Prostate gland (tissue), 2 donors: ENCODE data around the gene CALHM2. TPM values are rescaled to one million over a fixed set of nuclear protein-coding genes. Genes with fewer than 3 reads are reported as not detected.

Source experiments
- DNase-seq: peaks from one replicate; pipeline ENCODE4 v3.0.0-alpha.2; 2019; ENCODE audit warnings: low spot score
- H3K27ac ChIP-seq, 2 donors: fragments of 200-600 bp; sonication (generic); 2 replicates each; pipeline ENCODE4 v1.5.1; 2017 to 2019
- H3K27me3 ChIP-seq: fragments of 200-600 bp; sonication (generic); replicated peaks from 2 replicates; pipeline ENCODE4 v1.5.1; 2019; ENCODE audit not compliant: insufficient read depth
- H3K36me3 ChIP-seq, 2 donors: fragments of 200-600 bp; sonication (generic); 1 replicate in 1 of 2; 2 replicates in 1 of 2; pipeline versions ENCODE4 v1.5.1 to v1.8.1; 2017 to 2019
- H3K4me1 ChIP-seq: fragments of 200-600 bp; sonication (generic); replicated peaks from 2 replicates; pipeline ENCODE4 v1.5.1; 2019
- H3K4me3 ChIP-seq, 2 donors: fragments of 200-600 bp; sonication (generic); 2 replicates each; pipeline ENCODE4 v1.5.1; 2017 to 2019
- H3K9me3 ChIP-seq: fragments of 200-600 bp; sonication (generic); 2 replicates; pipeline ENCODE4 v1.5.1; 2017
- CTCF ChIP-seq, 4 experiments: fragments of 200-600 bp in 2 of 4; fragments of 450-650 bp in 2 of 4; sonication (generic) in 2 of 4; IDR thresholded peaks; 1 replicate in 3 of 4; 2 replicates in 1 of 4; pipeline ENCODE4 v1.5.1; 2016 to 2019; ENCODE audit warnings: antibody characterized with exemption in 4 of 4, mild to moderate bottlenecking in 2 of 4, moderate library complexity in 2 of 4
- POLR2A ChIP-seq: fragments of 450-650 bp; IDR thresholded peaks from one replicate; pipeline ENCODE4 v1.6.1; 2016; ENCODE audit warnings: antibody characterized with exemption, mild to moderate bottlenecking
- POLR2AphosphoS5 ChIP-seq: sonication (generic); formaldehyde crosslinking; IDR thresholded peaks from one replicate; pipeline ENCODE4 v1.6.1; 2017; ENCODE audit warnings: antibody characterized with exemption
- WGBS: methylation state at CpG from one replicate; pipeline ENCODE4 v1.1.5; 2018; 5-methylcytosine and 5-hydroxymethylcytosine counted together
- intact Hi-C: fragments of 100-400 bp; cut with DNase I; formaldehyde crosslinking; loops from one replicate; pipeline ENCODE4 v1.14.2; 2022
- total RNA-seq, 2 donors: library from RNA; depleted of rRNA; stranded (reverse); fragments of >200 nt; gene quantifications; one replicate each; pipeline ENCODE4 v1.1.0, GENCODE V29; 2016

CALHM2 gene
- total RNA-seq, 2 donors from 2014 or later: 11.7 to 82.8 TPM

DNA sequence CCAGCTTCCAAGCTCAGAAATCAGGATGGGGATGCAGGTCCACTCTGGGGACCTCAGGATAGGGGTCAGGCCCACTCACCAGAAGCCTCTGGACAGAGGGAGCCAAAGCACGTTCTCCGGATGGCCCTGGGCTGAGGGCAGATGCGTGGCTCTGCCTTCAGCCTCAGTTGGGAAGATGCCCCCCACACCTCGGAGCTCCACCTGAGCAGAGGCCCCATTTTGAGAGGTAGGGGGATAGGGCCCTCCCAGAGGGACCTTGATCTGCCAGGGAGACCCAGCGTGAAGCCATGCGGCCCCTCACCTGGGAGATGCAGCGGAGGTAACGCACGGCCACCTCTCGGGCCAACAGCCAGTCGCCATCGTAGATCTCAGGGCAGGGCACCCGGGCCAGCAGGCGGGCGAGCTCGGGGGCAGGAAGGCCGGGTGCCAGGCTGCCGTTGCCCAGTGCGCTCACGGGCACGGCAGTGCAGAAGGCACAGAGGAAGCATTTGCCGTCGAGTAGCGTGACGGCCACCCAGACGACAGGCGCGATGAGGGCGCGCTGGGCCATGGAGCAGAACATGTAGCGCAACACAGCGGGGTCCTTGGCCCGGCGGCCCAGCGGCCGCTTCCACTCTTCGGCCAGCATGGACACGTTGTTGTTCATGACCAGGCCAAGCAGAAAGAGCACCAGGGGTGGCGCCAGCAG, 5.9 kb upstream of the CALHM2 start:
- Histone ChIP-seq H3K4me3 (no peak overlapping the region), H3K9me3 (no peaks in the 10 kb centered on the region), H3K36me3 (no peaks in the 10 kb centered on the region), H3K27ac (no peak overlapping the region), H3K4me1 (no peaks in the 10 kb centered on the region), H3K27me3 (no peaks in the 10 kb centered on the region)
- intact Hi-C loops: no loop called here
- 97% methylated on average over 39 of the region's 39 CpGs for WGBS
- no peak for TF ChIP-seq POLR2AphosphoS5
- TF ChIP-seq POLR2A: no peak
- TF ChIP-seq CTCF (IDR thresholded peaks at IDR 0.05): no peak
- no peak for DNase-seq

GRCh38 chr10:103457176-103457712, 5.1 kb upstream of the CALHM2 start:
- no peak for TF ChIP-seq POLR2A
- no peak for TF ChIP-seq POLR2AphosphoS5
- no peak for TF ChIP-seq CTCF (IDR thresholded peaks at IDR 0.05)
- no peak for DNase-seq
- 69% methylated on average over 7 of the region's 8 CpGs for WGBS
- no peaks in the 10 kb centered on the region for H3K4me1 ChIP-seq
- H3K36me3 ChIP-seq: no peaks in the 10 kb centered on the region
- no peak overlapping the region for H3K4me3 ChIP-seq
- no peaks in the 10 kb centered on the region for H3K9me3 ChIP-seq
- intact Hi-C loops: no loop called here
- no peak overlapping the region for H3K27ac ChIP-seq
- no peaks in the 10 kb centered on the region for H3K27me3 ChIP-seq

- Histone ChIP-seq H3K27ac (no peak overlapping the region), H3K9me3 (no peaks in the 10 kb centered on the region), H3K36me3 (no peaks in the 10 kb centered on the region), H3K27me3 (no peaks in the 10 kb centered on the region), H3K4me3 (no peak overlapping the region), H3K4me1 (no peaks in the 10 kb centered on the region)
- no peak for TF ChIP-seq CTCF (IDR thresholded peaks at IDR 0.05)
- TF ChIP-seq POLR2AphosphoS5: no peak
- TF ChIP-seq POLR2A: no peak
- 82% methylated on average over 9 of the region's 9 CpGs for WGBS
- intact Hi-C loops: no loop called here
- no peak for DNase-seq
Measured at GRCh38 chr10:103456074-103456660, 4.0 kb upstream of the CALHM2 start.

- Histone ChIP-seq H3K36me3 (no peaks in the 10 kb centered on the region), H3K4me1 (no peaks in the 10 kb centered on the region), H3K27ac (no peak overlapping the region), H3K9me3 (no peaks in the 10 kb centered on the region), H3K27me3 (no peaks in the 10 kb centered on the region), H3K4me3 (no peak overlapping the region)
- no peak for DNase-seq
- no peak for TF ChIP-seq CTCF (IDR thresholded peaks at IDR 0.05)
- TF ChIP-seq POLR2AphosphoS5: no peak
- no peak for TF ChIP-seq POLR2A
- intact Hi-C loops: no loop called here
- WGBS: 88% methylated on average over 25 of the region's 25 CpGs
Measured at GRCh38 chr10:103455235-103455634, 3.1 kb upstream of the CALHM2 start.

- H3K27ac ChIP-seq: no peak overlapping the region
- H3K9me3 ChIP-seq: no peaks in the 10 kb centered on the region
- H3K27me3 ChIP-seq: no peaks in the 10 kb centered on the region
- TF ChIP-seq POLR2A (no peak), POLR2AphosphoS5 (no peak), CTCF (IDR thresholded peaks at IDR 0.05) (no peak)
- H3K4me3 ChIP-seq: no peak overlapping the region
- DNase-seq: no peak
- no peaks in the 10 kb centered on the region for H3K4me1 ChIP-seq
- intact Hi-C loops: no loop called here
- 95% methylated on average over 4 of the region's 4 CpGs for WGBS
- no peaks in the 10 kb centered on the region for H3K36me3 ChIP-seq
Measured at GRCh38 chr10:103454026-103454425, 1.9 kb upstream of the CALHM2 start.
